A673 (cell line): ENCODE results near the gene CHPF2. TPM values are rescaled to one million over a fixed set of nuclear protein-coding genes. Genes with fewer than 3 reads are reported as not detected.

Experiments used
- BruUV-seq: library from RNA; stranded (reverse); fragments of 400-500 nt; replicated peaks from 2 replicates; lab custom pipeline; 2021; lab: Mats Ljungman, UMichigan
- CTCF ChIA-PET: fragments of 300-600 bp; sonication (Branson Sonifier 250); formaldehyde crosslinking; loops from one replicate; lab custom pipeline; 2022; ENCODE audit warnings: antibody characterized with exemption; lab: Charles Lee
- POLR2A ChIA-PET: fragments of 300-600 bp; sonication (Branson Sonifier 250); formaldehyde crosslinking; loops from one replicate; lab custom pipeline; 2022; ENCODE audit warnings: antibody characterized with exemption; ENCODE audit not compliant: low non-redundant PET; lab: Charles Lee
- DNase-seq: peaks from one replicate; pipeline ENCODE4 v3.0.0-alpha.2; 2015; ENCODE audit warnings: low spot score
- H3K27ac ChIP-seq: fragments of 200-600 bp; sonication (generic); 2 replicates; pipeline ENCODE4 v1.5.1; 2016; ENCODE audit warnings: mixed run types, low read depth, mild to moderate bottlenecking, mixed read lengths, antibody characterized with exemption, low read length; ENCODE audit not compliant: poor library complexity, severe bottlenecking
- H3K27me3 ChIP-seq: fragments of 200-600 bp; sonication (generic); replicated peaks from 2 replicates; pipeline ENCODE4 v1.6.1; 2017; ENCODE audit warnings: mixed run types, low read depth, mild to moderate bottlenecking, mixed read lengths, antibody characterized with exemption, low read length; ENCODE audit not compliant: insufficient read depth, poor library complexity
- H3K36me3 ChIP-seq: fragments of 200-600 bp; sonication (generic); 2 replicates; pipeline ENCODE4 v1.6.1; 2016; ENCODE audit warnings: mixed run types, mild to moderate bottlenecking, mixed read lengths, antibody characterized with exemption, low read length; ENCODE audit not compliant: insufficient read depth, poor library complexity, severe bottlenecking
- H3K4me1 ChIP-seq: fragments of 200-600 bp; sonication (generic); 2 replicates; pipeline ENCODE4 v1.6.1; 2017; ENCODE audit warnings: mixed run types, mild to moderate bottlenecking, mixed read lengths, antibody characterized with exemption, low read length; ENCODE audit not compliant: insufficient read depth, poor library complexity, severe bottlenecking
- H3K4me3 ChIP-seq: fragments of 200-600 bp; sonication (generic); 2 replicates; pipeline ENCODE4 v1.5.1; 2016; ENCODE audit warnings: low read depth, mixed run types, mild to moderate bottlenecking, mixed read lengths, low read length; ENCODE audit not compliant: poor library complexity, severe bottlenecking
- H3K9me3 ChIP-seq: fragments of 200-600 bp; sonication (generic); 2 replicates; pipeline ENCODE4 v1.6.1; 2016; ENCODE audit warnings: mixed run types, low read depth, mild to moderate bottlenecking, mixed read lengths, antibody characterized with exemption, low read length; ENCODE audit not compliant: poor library complexity, severe bottlenecking
- EZH2 ChIP-seq: fragments of 200-600 bp; sonication (generic); IDR thresholded peaks from 2 replicates; pipeline ENCODE4 v1.6.1; 2017; ENCODE audit warnings: borderline replicate concordance, low read depth, mild to moderate bottlenecking, mixed read lengths, antibody characterized with exemption, low read length; ENCODE audit not compliant: poor library complexity, severe bottlenecking
- intact Hi-C: fragments of 100-400 bp; cut with micrococcal nuclease; formaldehyde crosslinking; loops from one replicate; pipeline ENCODE4 v1.10.0; 2022; ENCODE audit not compliant: unreplicated experiment
- total RNA-seq: library from RNA; stranded (reverse); gene quantifications from 2 replicates; pipeline ENCODE4 v1.2.3, GENCODE V29; 2021
- TF ChIP-seq, protein P1 (sequence below): fragments of 300-800, 200-600 bp; sonication (generic); conservative IDR thresholded peaks from 2 replicates; pipeline ENCODE4 v1.5.1; 2017; ENCODE audit warnings: low read depth, mild to moderate bottlenecking, antibody characterized with exemption, low read length, moderate library complexity, mixed read lengths

The CHPF2 gene
- total RNA-seq, 1 experiment from 2014 or later, result 27.1 TPM

DNA sequence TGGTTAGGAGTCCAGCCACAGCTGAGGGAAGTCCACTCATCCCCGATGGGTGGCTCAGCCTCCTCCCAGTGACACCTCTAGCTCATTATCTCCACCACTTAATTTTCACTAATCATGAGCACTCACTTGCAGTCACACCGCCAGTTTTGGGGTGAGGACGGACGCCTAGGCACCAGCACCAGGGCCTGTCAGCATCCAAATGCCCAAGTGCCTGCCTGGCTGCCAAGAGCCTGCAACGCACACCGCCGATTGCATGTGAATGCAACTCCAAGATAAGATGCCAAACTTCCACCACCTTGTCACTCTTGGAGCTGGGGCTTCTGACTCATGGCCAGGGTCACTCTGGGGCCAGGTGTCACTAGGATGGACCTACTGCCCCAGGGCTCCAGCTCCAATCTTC is 40.6 kb downstream of the CHPF2 start:
- Histone ChIP-seq H3K4me3 (no peak overlapping the region), H3K27ac (no peak overlapping the region), H3K27me3 (no peaks in the 10 kb centered on the region), H3K4me1 (peaks cover 15% of the 10 kb centered on the region), H3K9me3 (no peaks in the 10 kb centered on the region), H3K36me3 (no peaks in the 10 kb centered on the region)
- intact Hi-C loops, result no loop called here
- no peak for DNase-seq
- BruUV-seq, result no TSS peak
- ChIA-PET POLR2A (no interaction called here), CTCF (no interaction called here)
- TF ChIP-seq, protein P1, sequence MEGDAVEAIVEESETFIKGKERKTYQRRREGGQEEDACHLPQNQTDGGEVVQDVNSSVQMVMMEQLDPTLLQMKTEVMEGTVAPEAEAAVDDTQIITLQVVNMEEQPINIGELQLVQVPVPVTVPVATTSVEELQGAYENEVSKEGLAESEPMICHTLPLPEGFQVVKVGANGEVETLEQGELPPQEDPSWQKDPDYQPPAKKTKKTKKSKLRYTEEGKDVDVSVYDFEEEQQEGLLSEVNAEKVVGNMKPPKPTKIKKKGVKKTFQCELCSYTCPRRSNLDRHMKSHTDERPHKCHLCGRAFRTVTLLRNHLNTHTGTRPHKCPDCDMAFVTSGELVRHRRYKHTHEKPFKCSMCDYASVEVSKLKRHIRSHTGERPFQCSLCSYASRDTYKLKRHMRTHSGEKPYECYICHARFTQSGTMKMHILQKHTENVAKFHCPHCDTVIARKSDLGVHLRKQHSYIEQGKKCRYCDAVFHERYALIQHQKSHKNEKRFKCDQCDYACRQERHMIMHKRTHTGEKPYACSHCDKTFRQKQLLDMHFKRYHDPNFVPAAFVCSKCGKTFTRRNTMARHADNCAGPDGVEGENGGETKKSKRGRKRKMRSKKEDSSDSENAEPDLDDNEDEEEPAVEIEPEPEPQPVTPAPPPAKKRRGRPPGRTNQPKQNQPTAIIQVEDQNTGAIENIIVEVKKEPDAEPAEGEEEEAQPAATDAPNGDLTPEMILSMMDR, result no peak

DNA sequence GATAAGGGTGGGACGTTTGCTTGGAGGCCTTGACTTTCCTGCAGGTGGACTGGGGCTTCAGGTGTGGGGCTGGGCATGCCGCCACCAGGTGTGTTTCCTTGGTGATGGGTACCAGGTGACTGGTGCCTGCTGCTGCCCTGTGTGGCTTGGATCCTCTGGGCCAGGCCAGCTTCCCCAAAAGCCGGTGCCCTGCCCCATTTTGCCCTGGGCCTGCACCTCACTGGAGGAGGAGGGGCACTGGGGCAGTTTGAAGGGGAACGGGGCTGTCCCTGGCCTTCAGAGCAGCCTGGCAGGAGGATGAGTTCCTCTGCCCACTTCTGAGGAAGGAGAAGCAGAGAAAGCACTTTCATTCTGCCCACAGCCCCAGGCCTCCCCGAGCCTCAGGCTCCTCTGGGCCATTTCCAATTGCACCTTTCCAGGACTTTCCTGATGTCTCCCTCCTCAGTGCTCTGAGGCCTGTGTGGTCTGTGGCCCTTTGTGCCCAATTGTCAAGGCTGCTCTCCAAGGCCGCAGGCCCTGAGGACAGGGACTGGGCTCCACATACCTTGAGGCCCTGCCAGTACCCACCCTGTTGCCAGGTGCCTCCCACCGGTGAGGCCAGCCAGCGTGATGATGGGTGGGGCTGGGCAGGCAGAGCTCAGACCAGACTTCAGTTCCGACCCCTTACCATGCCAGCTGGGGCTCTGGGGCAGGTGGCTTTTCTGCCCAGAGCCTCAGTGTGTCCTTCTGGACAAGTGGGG is 41.5 kb downstream of the CHPF2 start:
- ChIA-PET CTCF (interaction anchor here (0.6 kb wide), 2 partner anchors 67 to 109 kb away, joined by 3 to 5 read pairs; partner anchors contain the start of gene NUB1), POLR2A (no interaction called here)
- Histone ChIP-seq H3K27me3 (no peaks in the 10 kb centered on the region), H3K36me3 (no peaks in the 10 kb centered on the region), H3K9me3 (no peaks in the 10 kb centered on the region), H3K4me1 (peaks cover 15% of the 10 kb centered on the region), H3K4me3 (no peak overlapping the region), H3K27ac (no peak overlapping the region)
- TF ChIP-seq EZH2, result no peak
- TF ChIP-seq, protein P1, result no peak
- intact Hi-C loops, result no loop called here
- DNase-seq, result no peak
- BruUV-seq, result no TSS peak

DNA sequence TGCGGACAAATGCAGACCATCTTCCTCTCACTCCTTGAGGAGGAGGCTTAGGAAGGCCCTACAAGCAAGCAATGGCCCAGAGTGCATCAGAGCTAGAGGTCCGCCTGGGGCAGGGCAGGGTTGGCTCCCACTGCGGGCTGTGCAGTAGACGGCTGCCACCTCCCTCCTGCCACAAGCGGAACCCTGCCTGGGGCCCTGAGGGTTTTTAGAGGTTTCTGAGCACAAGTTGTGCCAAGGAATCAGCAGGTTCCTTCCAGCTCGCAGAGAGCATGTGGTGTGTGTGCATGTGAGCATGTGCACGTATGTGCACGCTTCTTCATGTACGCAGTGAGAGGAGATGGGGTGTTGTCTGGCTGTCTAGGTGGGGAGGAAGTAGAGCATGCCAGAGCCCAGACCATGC is 42.1 kb downstream of the CHPF2 start:
- TF ChIP-seq EZH2, result no peak
- TF ChIP-seq, protein P1, result no peak
- DNase-seq, result no peak
- no peak overlapping the region for H3K4me3 ChIP-seq
- intact Hi-C loops, result no loop called here
- no peaks in the 10 kb centered on the region for H3K9me3 ChIP-seq
- BruUV-seq, result no TSS peak
- ChIA-PET CTCF (interaction anchor here (0.6 kb wide), 1 partner anchor 67 kb away, joined by 3 read pairs; the partner anchor contains the start of gene NUB1), POLR2A (no interaction called here)
- no peaks in the 10 kb centered on the region for H3K27me3 ChIP-seq
- H3K27ac ChIP-seq, result no peak overlapping the region
- no peaks in the 10 kb centered on the region for H3K36me3 ChIP-seq
- peaks cover 15% of the 10 kb centered on the region for H3K4me1 ChIP-seq
